Loucy (cell line): ENCODE results near the gene CAMK2A.

Source experiments
- CTCF ChIP-seq: fragments of 200-600 bp; sonication (generic); conservative IDR thresholded peaks from 2 replicates; pipeline ENCODE4 v1.5.1; 2014; ENCODE audit warnings: mild to moderate bottlenecking, antibody characterized with exemption, low read length
- EZH2phosphoT487 ChIP-seq: fragments of 200-600 bp; IDR thresholded peaks from 2 replicates; pipeline ENCODE4 v1.6.1; 2018; ENCODE audit warnings: antibody characterized with exemption, mild to moderate bottlenecking, moderate library complexity, borderline replicate concordance

GRCh38 chr5:150261231-150261630 is 28.3 kb downstream of the CAMK2A start:
- TF ChIP-seq EZH2phosphoT487, result no peak
- TF ChIP-seq CTCF, result no peak
